ENCODE data around the gene TMPRSS12.
"Not testable (repeated sequence)": the region's sequence is repeated elsewhere in the genome, so short reads cannot be mapped to it uniquely, and the experiment has no call there.

TMPRSS12 gene

GRCh38 chr12:50842637-50843493 lies at the start of gene TMPRSS12:
TSS of gene TMPRSS12 (plus strand) at chr12:50842926. CDS start at chr12:50842965, 39 bp downstream.
- DNase-seq: no peak

GRCh38 chr12:50799908-50800307 lies 42.8 kb upstream of the TMPRSS12 start:
- no peak for DNase-seq

GRCh38 chr12:50803230-50803875 lies 39.4 kb upstream of the TMPRSS12 start:
- no peak for DNase-seq

- no peak for DNase-seq
These were observed 36.5 kb upstream of the TMPRSS12 start for GRCh38 chr12:50806176-50806575.

- DNase-seq: not testable (repeated sequence)
These were observed 33.6 kb upstream of the TMPRSS12 start for GRCh38 chr12:50809131-50809530.

GRCh38 chr12:50814921-50815320 lies 27.8 kb upstream of the TMPRSS12 start:
- DNase-seq: not testable (repeated sequence)

- no peak for DNase-seq
These were observed 22.5 kb upstream of the TMPRSS12 start for GRCh38 chr12:50820177-50820576.

GRCh38 chr12:50822082-50822481 lies 20.6 kb upstream of the TMPRSS12 start:
- no peak for DNase-seq

- DNase-seq: not testable (repeated sequence)
These were observed 19.0 kb upstream of the TMPRSS12 start for GRCh38 chr12:50823724-50824123.

- DNase-seq: no peak
These were observed 17.8 kb upstream of the TMPRSS12 start for GRCh38 chr12:50824914-50825313.

- DNase-seq: peak; percentile 82
These were observed 17.3 kb upstream of the TMPRSS12 start for GRCh38 chr12:50825372-50825838.

GRCh38 chr12:50828121-50828520 lies 14.6 kb upstream of the TMPRSS12 start:
- DNase-seq: no peak

- DNase-seq: no peak
These were observed 13.8 kb upstream of the TMPRSS12 start for GRCh38 chr12:50828886-50829285.

GRCh38 chr12:50833801-50834200 lies 8.9 kb upstream of the TMPRSS12 start:
- not testable (repeated sequence) for DNase-seq

- DNase-seq: no peak
These were observed 3.7 kb upstream of the TMPRSS12 start for GRCh38 chr12:50839042-50839441.

GRCh38 chr12:50840809-50841487 lies 1.8 kb upstream of the TMPRSS12 start:
- no peak for DNase-seq

GRCh38 chr12:50841716-50842531 lies 802 bp upstream of the TMPRSS12 start:
- DNase-seq: no peak

- DNase-seq: no peak
These were observed 2.4 kb downstream of the TMPRSS12 start for GRCh38 chr12:50845021-50845647.

- DNase-seq: no peak
These were observed 6.2 kb downstream of the TMPRSS12 start for GRCh38 chr12:50848963-50849362.

GRCh38 chr12:50855218-50855617 lies 12.5 kb downstream of the TMPRSS12 start:
- DNase-seq: not testable (repeated sequence)

GRCh38 chr12:50855679-50856078 lies 13.0 kb downstream of the TMPRSS12 start:
- not testable (repeated sequence) for DNase-seq
